ENCODE results near the gene ZNF605. TPM values are rescaled to one million over a fixed set of nuclear protein-coding genes. Genes with fewer than 3 reads are reported as not detected.

ZNF605 gene
- total RNA-seq, 1 experiment from 2014 or later = 8.6 TPM

DNA sequence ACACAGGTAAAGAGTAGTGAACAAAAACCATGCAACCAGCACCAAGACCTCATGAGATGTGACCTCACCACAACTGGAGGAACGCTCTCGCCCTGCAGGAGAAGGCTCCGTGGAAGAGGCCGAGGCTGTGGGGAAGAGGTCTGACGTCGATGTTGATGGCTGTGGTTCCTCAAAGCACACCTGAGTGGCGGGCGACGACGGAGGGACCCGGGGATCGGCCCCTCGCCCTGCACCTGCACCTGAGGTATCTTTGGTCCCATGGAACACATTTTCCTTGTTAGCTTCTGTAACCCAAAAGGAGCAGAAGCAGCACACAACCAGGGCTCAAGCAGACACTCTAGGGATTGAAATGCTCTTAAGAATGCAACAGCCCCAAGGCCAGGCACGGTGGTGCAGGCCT is 86.6 kb downstream of the ZNF605 start:
- CTCF ChIA-PET = no interaction called here
- no peaks in the 10 kb centered on the region for H4K20me1 ChIP-seq (ENCODE audit: low read length)
- POLR2A ChIA-PET (ENCODE audit: unreplicated experiment) = no interaction called here

More for the DNA sequence above, 86.6 kb downstream of the ZNF605 start:
- Histone ChIP-seq H3K4me1 (ENCODE audit: insufficient read depth, low read length) (no peaks in the 10 kb centered on the region), H3F3A (ENCODE audit: low read length, unreplicated experiment) (no peaks in the 10 kb centered on the region), H3K9me3 (ENCODE audit: low read length) (no peaks in the 10 kb centered on the region), H3K79me2 (ENCODE audit: low read length) (no peaks in the 10 kb centered on the region), H3K9me2 (replicated peaks; ENCODE audit: low read length) (no peaks in the 10 kb centered on the region), H3K27ac (ENCODE audit: low read length) (no peak overlapping the region), H3K9ac (ENCODE audit: low read length) (no peak overlapping the region), H3K36me3 (ENCODE audit: low read depth, low read length) (peaks cover 34% of the 10 kb centered on the region), H3K4me2 (ENCODE audit: low read length) (no peak overlapping the region), H3K4me3 (ENCODE audit: low read length) (no peak overlapping the region), H3K27me3 (ENCODE audit: low read length) (no peaks in the 10 kb centered on the region), H2AFZ (ENCODE audit: low read length) (no peak overlapping the region)
- BruUV-seq (replicated peaks) = no TSS peak
- no peak for DNase-seq
- intact Hi-C loops (cut with micrococcal nuclease) = no loop called here
- TF ChIP-seq, protein P1, sequence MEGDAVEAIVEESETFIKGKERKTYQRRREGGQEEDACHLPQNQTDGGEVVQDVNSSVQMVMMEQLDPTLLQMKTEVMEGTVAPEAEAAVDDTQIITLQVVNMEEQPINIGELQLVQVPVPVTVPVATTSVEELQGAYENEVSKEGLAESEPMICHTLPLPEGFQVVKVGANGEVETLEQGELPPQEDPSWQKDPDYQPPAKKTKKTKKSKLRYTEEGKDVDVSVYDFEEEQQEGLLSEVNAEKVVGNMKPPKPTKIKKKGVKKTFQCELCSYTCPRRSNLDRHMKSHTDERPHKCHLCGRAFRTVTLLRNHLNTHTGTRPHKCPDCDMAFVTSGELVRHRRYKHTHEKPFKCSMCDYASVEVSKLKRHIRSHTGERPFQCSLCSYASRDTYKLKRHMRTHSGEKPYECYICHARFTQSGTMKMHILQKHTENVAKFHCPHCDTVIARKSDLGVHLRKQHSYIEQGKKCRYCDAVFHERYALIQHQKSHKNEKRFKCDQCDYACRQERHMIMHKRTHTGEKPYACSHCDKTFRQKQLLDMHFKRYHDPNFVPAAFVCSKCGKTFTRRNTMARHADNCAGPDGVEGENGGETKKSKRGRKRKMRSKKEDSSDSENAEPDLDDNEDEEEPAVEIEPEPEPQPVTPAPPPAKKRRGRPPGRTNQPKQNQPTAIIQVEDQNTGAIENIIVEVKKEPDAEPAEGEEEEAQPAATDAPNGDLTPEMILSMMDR (conservative IDR thresholded peaks at IDR 0.05; ENCODE audit: low read depth, low read length) = no peak
- TF ChIP-seq EZH2phosphoT487 (IDR thresholded peaks at IDR 0.05; ENCODE audit: borderline replicate concordance, low read length) = no peak
- TF ChIP-seq EZH2 (IDR thresholded peaks at IDR 0.05; ENCODE audit: low read length, unreplicated experiment) = no peak
- ATAC-seq = no peak

Other genes with a start within 250 kb of the ZNF605 start
- gene PGAM5, start 245.5 kb downstream of the ZNF605 start, total RNA-seq (2014; rRNA removed) = 135 and 158 TPM in 2 replicates
- gene ANKLE2, start 194.5 kb downstream of the ZNF605 start, total RNA-seq (2014; rRNA removed) = 85.2 and 85.9 TPM in 2 replicates
- 86.9 and 130 TPM in 2 replicates for gene GOLGA3, start 127.4 kb downstream of the ZNF605 start, total RNA-seq (2014; rRNA removed)
- gene CHFR, start 68.7 kb downstream of the ZNF605 start, total RNA-seq (2014; rRNA removed) = 23.3 and 25.8 TPM in 2 replicates
- gene ZNF26, start 30.1 kb upstream of the ZNF605 start, total RNA-seq (2014; rRNA removed) = 30.2 and 39.2 TPM in 2 replicates
- 3.2 and 12.9 TPM in 2 replicates for gene ZNF84, start 81.2 kb upstream of the ZNF605 start, total RNA-seq (2014; rRNA removed)
- 1.4 and 1.8 TPM in 2 replicates for gene ZNF140, start 124.6 kb upstream of the ZNF605 start, total RNA-seq (2014; rRNA removed)
- gene ZNF891, start 174.0 kb upstream of the ZNF605 start, total RNA-seq (2014; rRNA removed) = 0.86 and 0.98 TPM in 2 replicates
- 1.9 and 2.0 TPM in 2 replicates for gene ZNF10, start 174.3 kb upstream of the ZNF605 start, total RNA-seq (2014; rRNA removed)
- 0.40 and 1.1 TPM in 2 replicates for gene ZNF268, start 225.2 kb upstream of the ZNF605 start, total RNA-seq (2014; rRNA removed)

All from PC-3 (cell line).